HepG2 (cell line): ENCODE data around the gene TSPAN5. TPM values are rescaled to one million over a fixed set of nuclear protein-coding genes. Genes with fewer than 3 reads are reported as not detected.

ENCODE experiments used
- ATAC-seq: fragments of 200-7000 bp; cut with Tn5 transposase; 3 replicates; pipeline ENCODE4 v1.9.1; 2020; ENCODE audit warnings: mild to moderate bottlenecking, moderate library complexity
- BruUV-seq: library from RNA; stranded (reverse); fragments of 400-500 nt; replicated peaks from 2 replicates; lab custom pipeline; 2021; lab: Mats Ljungman, UMichigan
- CTCF ChIA-PET: fragments of 300-600 bp; formaldehyde crosslinking; extraction: SDS; loops from one replicate; lab custom pipeline; 2021; ENCODE audit warnings: low total read pairs, inconsistent platforms, low intra/inter-chr PET ratio; lab: Yijun Ruan, JAX
- POLR2A ChIA-PET: fragments of 350-600 bp; sonication (Branson Sonifier 250); formaldehyde crosslinking; loops from one replicate; lab custom pipeline; 2020; ENCODE audit warnings: antibody characterized with exemption, inconsistent platforms; lab: Yijun Ruan, JAX
- DNase-seq: peaks from one replicate; pipeline ENCODE4 v3.0.0-alpha.2; 2015; ENCODE audit warnings: low spot score
- FAIRE-seq: peaks from 3 replicates; lab custom pipeline; 2011; peaks lifted over from hg19 to GRCh38; lab: Jason Lieb, UNC
- H2AFZ ChIP-seq: one replicate; pipeline ENCODE4 v1.6.1; 2011; ENCODE audit warnings: low read length, inconsistent platforms
- H3K27ac ChIP-seq: fragments of 300-600 bp; 3 replicates; pipeline ENCODE4 v1.8.0; 2011; ENCODE audit warnings: mixed run types, mild to moderate bottlenecking, mixed read lengths, low read length, inconsistent platforms; ENCODE audit not compliant: insufficient read depth; ENCODE audit errors: extremely low read length
- H3K27me3 ChIP-seq, 2 experiments: fragments of 200-600 bp in 1 of 2; 2 replicates in 1 of 2; 3 replicates in 1 of 2; pipeline versions ENCODE4 v1.6.0 to v1.8.0; 2011; ENCODE audit warnings: low read length in 2 of 2, mild to moderate bottlenecking in 2 of 2, moderate library complexity in 2 of 2, inconsistent platforms in 1 of 2; ENCODE audit not compliant: insufficient read depth in 2 of 2, control insufficient read depth in 1 of 2
- H3K36me3 ChIP-seq, 2 experiments: fragments of 200-600 bp in 1 of 2; replicated peaks in 1 of 2; 2 replicates in 1 of 2; 3 replicates in 1 of 2; pipeline versions ENCODE4 v1.5.1 to v1.8.0; 2011; ENCODE audit warnings: low read length in 2 of 2, inconsistent platforms in 1 of 2; ENCODE audit not compliant: insufficient read depth in 2 of 2, control insufficient read depth in 1 of 2
- H3K4me1 ChIP-seq: 2 replicates; pipeline ENCODE4 v1.5.1; 2012; ENCODE audit warnings: low read length, inconsistent platforms; ENCODE audit not compliant: insufficient read depth
- H3K4me2 ChIP-seq: 2 replicates; pipeline ENCODE4 v1.6.0; 2011; ENCODE audit warnings: low read depth, low read length, inconsistent platforms
- H3K4me3 ChIP-seq, 3 experiments: fragments of 200-600 bp in 1 of 3; sonication (generic), shearing (Covaris generic) in 1 of 3; replicated peaks in 1 of 3; 2 replicates each; pipeline ENCODE4 v1.5.1; 2011 to 2016; ENCODE audit warnings: low read length in 3 of 3, inconsistent platforms in 2 of 3, low read depth in 2 of 3, mild to moderate bottlenecking in 2 of 3, control low read depth in 1 of 3, mixed read lengths in 1 of 3; ENCODE audit not compliant: insufficient read depth in 1 of 3
- H3K79me2 ChIP-seq: one replicate; pipeline ENCODE4 v1.6.1; 2011; ENCODE audit warnings: low read length, inconsistent platforms; ENCODE audit not compliant: insufficient read depth
- H3K9ac ChIP-seq: 2 replicates; pipeline ENCODE4 v1.6.0; 2011; ENCODE audit warnings: mild to moderate bottlenecking, low read depth, low read length, inconsistent platforms; ENCODE audit not compliant: insufficient read depth
- H3K9me3 ChIP-seq: 2 replicates; pipeline ENCODE4 v1.5.1; 2012; ENCODE audit warnings: mild to moderate bottlenecking, low read length
- H4K20me1 ChIP-seq: 2 replicates; pipeline ENCODE4 v1.6.0; 2011; ENCODE audit warnings: inconsistent platforms, mild to moderate bottlenecking, low read length, moderate library complexity; ENCODE audit not compliant: insufficient read depth
- ARNT ChIP-seq: fragments of 450-650 bp; IDR thresholded peaks from 2 replicates; pipeline ENCODE4 v1.6.1; 2017
- ATF2 ChIP-seq: sonication (generic); formaldehyde crosslinking; IDR thresholded peaks from 2 replicates; pipeline ENCODE4 v1.4.0; 2020; ENCODE audit warnings: missing genetic modification reagents
- E2F5 ChIP-seq: sonication (generic); formaldehyde crosslinking; conservative IDR thresholded peaks from 2 replicates; pipeline ENCODE4 v1.4.0; 2020; ENCODE audit warnings: missing genetic modification reagents
- HNRNPL ChIP-seq: fragments of 200-400 bp; formaldehyde crosslinking; IDR thresholded peaks from 2 replicates; pipeline ENCODE4 v1.6.1; 2017; ENCODE audit warnings: mild to moderate bottlenecking, low read depth, low read length
- MED8 ChIP-seq: sonication (generic); formaldehyde crosslinking; IDR thresholded peaks from 2 replicates; pipeline ENCODE4 v1.8.1; 2023; ENCODE audit warnings: mild to moderate bottlenecking, missing genetic modification reagents; ENCODE audit not compliant: insufficient replicate concordance
- MEF2D ChIP-seq: sonication (generic); formaldehyde crosslinking; IDR thresholded peaks from 2 replicates; pipeline ENCODE4 v1.5.1; 2020; ENCODE audit warnings: mild to moderate bottlenecking, missing genetic modification reagents
- NCOA2 ChIP-seq: sonication (generic); formaldehyde crosslinking; IDR thresholded peaks from 2 replicates; pipeline ENCODE4 v1.8.0; 2022; ENCODE audit warnings: inconsistent platforms
- SMARCC2 ChIP-seq: fragments of 450-650 bp; IDR thresholded peaks from 2 replicates; pipeline ENCODE4 v1.6.1; 2017; ENCODE audit warnings: antibody characterized with exemption, mild to moderate bottlenecking
- SUZ12 ChIP-seq: fragments of 150-350 bp; IDR thresholded peaks from 2 replicates; pipeline ENCODE4 v1.6.1; 2014; ENCODE audit warnings: low read depth, low read length
- TBL1XR1 ChIP-seq: fragments of 150-350 bp; IDR thresholded peaks from 2 replicates; pipeline ENCODE4 v1.6.1; 2014; ENCODE audit warnings: borderline replicate concordance, low read length; ENCODE audit not compliant: partially characterized antibody
- TBX3 ChIP-seq: fragments of 450-650 bp; IDR thresholded peaks from 2 replicates; pipeline ENCODE4 v1.6.1; 2017; ENCODE audit warnings: antibody characterized with exemption, mild to moderate bottlenecking, inconsistent platforms, borderline replicate concordance
- ZMAT3 ChIP-seq: sonication (generic); formaldehyde crosslinking; conservative IDR thresholded peaks from 2 replicates; pipeline ENCODE4 v1.7.0; 2021; ENCODE audit warnings: missing genetic modification reagents
- ZNF607 ChIP-seq: sonication (generic); formaldehyde crosslinking; IDR thresholded peaks from 2 replicates; pipeline ENCODE4 v1.5.1; 2020; ENCODE audit warnings: missing genetic modification reagents, mild to moderate bottlenecking, borderline replicate concordance
- ZNF761 ChIP-seq: sonication (generic); formaldehyde crosslinking; conservative IDR thresholded peaks from 2 replicates; pipeline ENCODE4 v1.4.0; 2020; ENCODE audit warnings: mild to moderate bottlenecking, missing genetic modification reagents
- ZNF766 ChIP-seq: sonication (generic); formaldehyde crosslinking; IDR thresholded peaks from 2 replicates; pipeline ENCODE4 v1.5.0; 2020; ENCODE audit warnings: missing genetic modification reagents, borderline replicate concordance
- ZSCAN31 ChIP-seq: sonication (generic); formaldehyde crosslinking; IDR thresholded peaks from 2 replicates; pipeline ENCODE4 v1.5.0; 2020; ENCODE audit warnings: low read depth, mild to moderate bottlenecking, missing genetic modification reagents
- WGBS: methylation state at CpG from one replicate; pipeline ENCODE4 v1.1.6; 2017; ENCODE audit warnings: low lambda C conversion rate; 5-methylcytosine and 5-hydroxymethylcytosine counted together
- in situ Hi-C: cut with HindIII; loops from 2 replicates; pipeline ENCODE4 v1.10.0; 2017; ENCODE audit warnings: low pct_unique_long_range_greater_than_20kb; ENCODE audit not compliant: extremely low pct_ligation_motif_present
- intact Hi-C: fragments of 100-400 bp; cut with micrococcal nuclease; formaldehyde crosslinking; loops from one replicate; pipeline ENCODE4 v1.10.0; 2022; ENCODE audit not compliant: unreplicated experiment
- polyA plus RNA-seq, 8 experiments: library from polyadenylated mRNA; depleted of rRNA in 3 of 8; stranded (reverse) in 7 of 8; unstranded in 1 of 8; fragments of >200 nt; fragmentation: Illumina TruSeq in 4 of 8; extraction: Trizol in 4 of 8; gene quantifications; 2 replicates each; pipeline versions ENCODE4 v1.2.1 to v1.2.3, GENCODE V29; 2011 to 2016; ENCODE audit warnings: low read depth in 4 of 8, missing spikeins in 1 of 8, mixed read lengths in 1 of 8; ENCODE audit not compliant: insufficient read depth in 1 of 8
- total RNA-seq, 5 experiments: library from RNA; depleted of rRNA; stranded (reverse); fragments of >200 nt; fragmentation: Illumina TruSeq; extraction: Trizol; gene quantifications; 2 replicates each; pipeline ENCODE4 v1.2.3, GENCODE V29; 2016; ENCODE audit warnings: low read depth in 1 of 5

Gene TSPAN5
- total and polyA plus RNA-seq, 2 of the 13 experiments (the other 11 are each of a cell fraction or from before 2014, with no cell fraction given), result 0.20 to 0.53 TPM

GRCh38 chr4:98452091-98452490, 206.3 kb downstream of the TSPAN5 start:
- H2AFZ ChIP-seq, result no peak overlapping the region
- WGBS, result 10% methylated on average over 3 of the region's 3 CpGs
- DNase-seq, result no peak
- H3K4me1 ChIP-seq, result no peaks in the 10 kb centered on the region
- in situ Hi-C loops (loop anchor here (25.0 kb wide), 2 partner anchors 385 to 1010 kb away; no protein-coding TSS in a partner anchor), intact Hi-C loops (no loop called here)
- no peak overlapping the region for H3K4me3 ChIP-seq
- CTCF ChIA-PET, result no interaction called here
- H3K4me2 ChIP-seq, result no peak overlapping the region
- POLR2A ChIA-PET, result no interaction called here
- no peaks in the 10 kb centered on the region for H3K27me3 ChIP-seq
- H3K36me3 ChIP-seq, result no peaks in the 10 kb centered on the region
- no peak overlapping the region for H3K9ac ChIP-seq
- no peak for FAIRE-seq
- H3K9me3 ChIP-seq, result no peaks in the 10 kb centered on the region; the same call in 1 of the 2 replicates
- H3K27ac ChIP-seq, result no peak overlapping the region
- BruUV-seq, result no TSS peak
- H3K79me2 ChIP-seq, result no peaks in the 10 kb centered on the region
- ATAC-seq, result no peak
- TF ChIP-seq MED8, result no peak
- TF ChIP-seq ZNF607 (CRISPR knock-in tag), result no peak
- no peak for TF ChIP-seq SMARCC2
- TF ChIP-seq TBX3, result no peak
- TF ChIP-seq MEF2D (CRISPR knock-in tag), result no peak
- TF ChIP-seq ATF2 (CRISPR knock-in tag), result no peak
- TF ChIP-seq TBL1XR1, result no peak
- TF ChIP-seq ARNT, result no peak
- no peaks in the 10 kb centered on the region for H4K20me1 ChIP-seq

- no peak for DNase-seq
- intact Hi-C loops, result no loop called here
- no peak overlapping the region for H3K9ac ChIP-seq
- H3K9me3 ChIP-seq, result no peaks in the 10 kb centered on the region; the same call in 1 of the 2 replicates
- no peaks in the 10 kb centered on the region for H3K27me3 ChIP-seq
- no peak overlapping the region for H3K4me3 ChIP-seq
- H3K27ac ChIP-seq, result no peak overlapping the region
- H2AFZ ChIP-seq, result no peak overlapping the region
- no peaks in the 10 kb centered on the region for H3K79me2 ChIP-seq
- in situ Hi-C loops, result no loop called here
- no peak for ATAC-seq
- ChIA-PET POLR2A (no interaction called here), CTCF (no interaction called here)
- no peaks in the 10 kb centered on the region for H4K20me1 ChIP-seq
- no peak overlapping the region for H3K4me2 ChIP-seq
- H3K36me3 ChIP-seq, result no peaks in the 10 kb centered on the region
- no peak for FAIRE-seq
- H3K4me1 ChIP-seq, result no peaks in the 10 kb centered on the region
- BruUV-seq, result no TSS peak
- no peak for TF ChIP-seq NCOA2 (CRISPR knock-in tag)
- no peak for TF ChIP-seq ZMAT3 (CRISPR knock-in tag)
- TF ChIP-seq ZNF761 (CRISPR knock-in tag), result no peak
- TF ChIP-seq ZNF766 (CRISPR knock-in tag), result no peak
- no peak for TF ChIP-seq ZSCAN31 (CRISPR knock-in tag)
- no peak for TF ChIP-seq HNRNPL
- TF ChIP-seq E2F5 (CRISPR knock-in tag), result no peak
- no peak for TF ChIP-seq SUZ12
Observed at GRCh38 chr4:98448908-98449307, 209.5 kb downstream of the TSPAN5 start.
